Progenitor cell of endocrine pancreas (in vitro differentiated cells): Measurements from ENCODE around the gene LYPD5. TPM values are rescaled to one million over a fixed set of nuclear protein-coding genes. Genes with fewer than 3 reads are reported as not detected.
A peak's percentile ranks its signal among the peaks of the same experiment; 100 is the strongest.
"Not testable (repeated sequence)": the region's sequence is repeated elsewhere in the genome, so short reads cannot be mapped to it uniquely, and the experiment has no call there.

Source experiments
- DNase-seq: peaks from one replicate; pipeline ENCODE4 v3.0.0; 2021; ENCODE audit warnings: low spot score; ENCODE audit not compliant: unreplicated experiment
- H3K27ac Mint-ChIP-seq: 2 replicates; pipeline ENCODE4 v1.8.0; 2021; ENCODE audit warnings: mild to moderate bottlenecking, moderate library complexity, mixed read lengths
- H3K27me3 Mint-ChIP-seq: 2 replicates; pipeline ENCODE4 v1.8.0; 2021; ENCODE audit warnings: mixed read lengths
- H3K36me3 Mint-ChIP-seq: 2 replicates; pipeline ENCODE4 v1.8.0; 2022; ENCODE audit warnings: mixed read lengths; ENCODE audit not compliant: insufficient read depth
- H3K4me1 Mint-ChIP-seq: 2 replicates; pipeline ENCODE4 v1.8.0; 2021; ENCODE audit warnings: low read depth, mixed read lengths
- H3K4me3 Mint-ChIP-seq: 2 replicates; pipeline ENCODE4 v1.8.0; 2021; ENCODE audit warnings: low read depth, mild to moderate bottlenecking, moderate library complexity, mixed read lengths
- H3K9me3 Mint-ChIP-seq: 2 replicates; pipeline ENCODE4 v1.8.0; 2021; ENCODE audit warnings: low read depth, mixed read lengths
- total RNA-seq: library from RNA; stranded (reverse); gene quantifications from 2 replicates; pipeline ENCODE4 v1.2.1, GENCODE V29; 2021
- TF ChIP-seq, protein P1 (sequence below): fragments of 200-600 bp; sonication (generic); IDR thresholded peaks from one replicate; pipeline ENCODE4 v1.5.0; 2021; ENCODE audit warnings: antibody characterized with exemption, mild to moderate bottlenecking; ENCODE audit not compliant: unreplicated experiment

Gene LYPD5
- total RNA-seq, 1 donor from 2014 or later = not detected

DNA sequence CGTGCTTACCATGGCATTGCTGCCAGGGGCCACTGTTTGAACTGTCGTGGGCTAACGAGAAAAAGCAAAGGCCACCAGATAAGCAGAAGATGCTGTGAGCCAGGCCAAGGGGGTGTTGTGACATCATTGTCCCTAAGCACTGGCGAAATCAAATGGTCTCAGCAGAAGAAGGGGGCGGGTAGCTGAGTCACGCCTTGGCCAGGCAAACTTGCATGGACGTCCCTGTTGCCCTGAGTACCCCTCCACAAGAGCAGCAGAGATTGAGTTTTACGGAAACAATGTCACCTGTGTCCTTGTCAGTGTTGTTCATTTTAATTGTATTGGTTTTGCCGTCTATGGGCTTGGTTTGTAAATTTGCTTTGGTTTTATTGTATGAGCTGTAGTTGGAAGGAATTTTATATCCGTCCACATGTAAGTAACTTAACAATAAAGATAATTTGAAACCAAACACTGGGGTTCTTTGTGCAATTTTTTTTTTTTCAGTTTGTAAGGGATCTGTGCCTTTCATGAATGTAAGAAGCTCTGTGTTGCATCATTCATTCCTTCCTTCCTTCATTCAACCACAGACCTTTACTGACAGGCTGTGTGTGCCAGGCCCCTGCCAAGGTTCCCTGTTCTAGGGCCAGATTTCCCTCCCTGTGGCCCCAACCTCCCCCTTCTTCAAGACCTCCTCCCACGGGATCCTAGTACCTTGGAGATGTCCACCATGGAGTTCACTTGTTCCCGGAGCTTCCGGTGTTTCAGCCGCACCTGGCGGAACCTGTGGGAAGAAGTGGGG lies 33.8 kb downstream of the LYPD5 start:
- Mint-ChIP-seq H3K9me3 (no peaks in the 10 kb centered on the region), H3K4me3 (no peak overlapping the region), H3K27ac (peak overlapping the region; percentile 2), H3K36me3 (no peaks in the 10 kb centered on the region), H3K27me3 (peaks cover 65% of the 10 kb centered on the region), H3K4me1 (peaks cover 3% of the 10 kb centered on the region)
- TF ChIP-seq, protein P1, sequence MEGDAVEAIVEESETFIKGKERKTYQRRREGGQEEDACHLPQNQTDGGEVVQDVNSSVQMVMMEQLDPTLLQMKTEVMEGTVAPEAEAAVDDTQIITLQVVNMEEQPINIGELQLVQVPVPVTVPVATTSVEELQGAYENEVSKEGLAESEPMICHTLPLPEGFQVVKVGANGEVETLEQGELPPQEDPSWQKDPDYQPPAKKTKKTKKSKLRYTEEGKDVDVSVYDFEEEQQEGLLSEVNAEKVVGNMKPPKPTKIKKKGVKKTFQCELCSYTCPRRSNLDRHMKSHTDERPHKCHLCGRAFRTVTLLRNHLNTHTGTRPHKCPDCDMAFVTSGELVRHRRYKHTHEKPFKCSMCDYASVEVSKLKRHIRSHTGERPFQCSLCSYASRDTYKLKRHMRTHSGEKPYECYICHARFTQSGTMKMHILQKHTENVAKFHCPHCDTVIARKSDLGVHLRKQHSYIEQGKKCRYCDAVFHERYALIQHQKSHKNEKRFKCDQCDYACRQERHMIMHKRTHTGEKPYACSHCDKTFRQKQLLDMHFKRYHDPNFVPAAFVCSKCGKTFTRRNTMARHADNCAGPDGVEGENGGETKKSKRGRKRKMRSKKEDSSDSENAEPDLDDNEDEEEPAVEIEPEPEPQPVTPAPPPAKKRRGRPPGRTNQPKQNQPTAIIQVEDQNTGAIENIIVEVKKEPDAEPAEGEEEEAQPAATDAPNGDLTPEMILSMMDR = no peak
- no peak for DNase-seq

DNA sequence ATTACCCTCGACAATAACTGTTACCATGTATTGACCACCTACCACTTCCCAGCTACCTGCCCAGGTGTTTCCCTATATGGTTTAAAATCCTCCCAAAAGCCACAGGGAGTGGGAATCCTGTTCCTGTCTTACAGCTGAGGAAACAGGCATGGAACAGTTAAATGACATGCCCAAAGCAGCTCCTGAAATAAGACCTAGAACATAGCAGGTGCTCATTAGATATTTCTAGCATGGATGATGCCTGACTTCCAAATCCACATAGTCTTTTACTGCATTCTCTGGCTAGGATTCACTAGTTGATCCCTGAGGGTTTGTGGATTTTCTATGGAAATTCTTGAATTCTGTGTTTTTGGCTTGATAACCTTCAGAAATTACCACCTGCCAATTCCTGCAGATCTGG lies 34.4 kb downstream of the LYPD5 start:
- Mint-ChIP-seq H3K4me1 (peaks cover 3% of the 10 kb centered on the region), H3K27me3 (peaks cover 62% of the 10 kb centered on the region), H3K9me3 (no peaks in the 10 kb centered on the region), H3K4me3 (no peak overlapping the region), H3K36me3 (no peaks in the 10 kb centered on the region), H3K27ac (no peak overlapping the region)
- no peak for DNase-seq
- TF ChIP-seq, protein P1 = no peak

DNA sequence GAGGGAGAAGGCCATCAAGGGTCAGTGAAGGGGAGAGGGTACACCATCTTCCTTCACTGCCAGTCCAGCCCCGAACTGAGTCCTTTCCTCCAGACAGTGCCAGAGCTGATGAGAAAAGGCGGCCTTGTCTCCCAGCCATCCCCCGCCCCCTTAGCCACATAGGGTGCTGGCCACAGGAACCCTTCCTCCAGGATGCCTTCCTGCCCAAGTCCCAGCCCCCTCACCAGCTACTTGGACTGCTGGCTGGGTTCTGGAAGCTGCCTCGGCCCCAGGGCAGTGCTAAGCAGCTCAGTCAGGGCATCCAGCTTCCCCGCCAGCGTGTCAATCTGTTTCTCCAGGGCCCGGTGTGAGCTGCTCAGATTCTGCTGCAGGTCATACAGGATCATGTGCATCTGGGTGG lies 34.9 kb downstream of the LYPD5 start:
- H3K27me3 Mint-ChIP-seq = peaks cover 57% of the 10 kb centered on the region
- TF ChIP-seq, protein P1 = no peak
- peaks cover 3% of the 10 kb centered on the region for H3K4me1 Mint-ChIP-seq
- H3K4me3 Mint-ChIP-seq = no peak overlapping the region
- no peak for DNase-seq
- no peaks in the 10 kb centered on the region for H3K36me3 Mint-ChIP-seq
- no peaks in the 10 kb centered on the region for H3K9me3 Mint-ChIP-seq
- no peak overlapping the region for H3K27ac Mint-ChIP-seq

DNA sequence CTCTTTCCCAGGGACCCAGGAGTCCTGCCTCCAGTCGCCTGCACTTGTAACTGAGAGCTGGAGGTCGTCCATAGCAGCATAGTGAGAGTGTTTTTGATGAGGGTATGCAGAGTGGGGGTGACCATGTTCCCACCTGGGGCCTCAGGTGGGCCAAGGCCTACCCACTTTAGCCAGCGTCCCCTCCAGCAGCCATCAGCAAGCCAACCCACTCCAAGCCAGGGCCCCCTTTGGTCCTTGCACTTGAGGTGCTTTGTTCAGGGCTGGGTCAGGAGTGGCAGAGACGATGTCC lies 35.5 kb downstream of the LYPD5 start:
- H3K27ac Mint-ChIP-seq = no peak overlapping the region
- no peaks in the 10 kb centered on the region for H3K9me3 Mint-ChIP-seq
- no peaks in the 10 kb centered on the region for H3K36me3 Mint-ChIP-seq
- peaks cover 3% of the 10 kb centered on the region for H3K4me1 Mint-ChIP-seq
- TF ChIP-seq, protein P1 = no peak
- peaks cover 51% of the 10 kb centered on the region for H3K27me3 Mint-ChIP-seq
- DNase-seq = no peak
- H3K4me3 Mint-ChIP-seq = no peak overlapping the region

DNA sequence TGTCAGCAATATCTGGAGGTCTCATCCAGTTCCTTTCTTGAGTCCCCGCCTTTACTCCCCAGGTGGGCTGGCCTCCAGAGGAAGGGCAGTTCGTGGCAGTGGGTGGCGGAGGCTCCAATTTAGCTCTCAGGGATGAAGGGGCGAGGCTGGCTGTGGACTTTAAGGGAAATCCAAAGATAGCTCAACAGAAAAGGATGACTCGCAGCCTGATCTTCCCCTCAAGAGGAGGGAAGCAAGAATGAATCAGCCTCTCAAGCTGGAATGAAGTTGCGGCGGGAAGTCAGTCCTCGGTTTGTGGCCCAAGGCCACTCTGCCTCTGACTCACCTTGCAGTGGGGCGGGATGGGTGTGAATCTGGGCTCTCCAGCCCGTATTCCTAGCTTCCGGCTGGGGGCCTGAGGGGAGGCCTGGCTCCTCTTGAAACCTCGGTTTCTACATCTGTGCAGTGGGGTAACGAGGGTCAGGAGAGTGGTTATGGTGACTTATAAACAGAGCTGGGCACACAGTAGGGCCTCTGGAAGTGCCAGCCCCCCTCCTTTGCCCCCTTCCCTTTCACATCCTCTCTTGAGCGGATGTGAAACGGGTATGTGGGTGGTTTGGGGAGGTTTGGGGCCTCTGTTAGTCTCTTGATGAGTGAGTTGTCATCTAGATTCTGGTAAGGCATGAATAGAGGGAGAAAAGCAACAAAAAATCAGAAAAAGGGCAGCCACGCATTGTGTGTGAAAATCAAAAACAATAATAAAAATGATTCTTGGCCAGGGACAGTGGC lies 37.0 kb downstream of the LYPD5 start:
- no peak overlapping the region for H3K27ac Mint-ChIP-seq
- H3K4me3 Mint-ChIP-seq = no peak overlapping the region
- DNase-seq = no peak
- no peaks in the 10 kb centered on the region for H3K36me3 Mint-ChIP-seq
- TF ChIP-seq, protein P1 = no peak
- peaks cover 3% of the 10 kb centered on the region for H3K4me1 Mint-ChIP-seq
- H3K27me3 Mint-ChIP-seq = peaks cover 40% of the 10 kb centered on the region
- H3K9me3 Mint-ChIP-seq = no peaks in the 10 kb centered on the region

DNA sequence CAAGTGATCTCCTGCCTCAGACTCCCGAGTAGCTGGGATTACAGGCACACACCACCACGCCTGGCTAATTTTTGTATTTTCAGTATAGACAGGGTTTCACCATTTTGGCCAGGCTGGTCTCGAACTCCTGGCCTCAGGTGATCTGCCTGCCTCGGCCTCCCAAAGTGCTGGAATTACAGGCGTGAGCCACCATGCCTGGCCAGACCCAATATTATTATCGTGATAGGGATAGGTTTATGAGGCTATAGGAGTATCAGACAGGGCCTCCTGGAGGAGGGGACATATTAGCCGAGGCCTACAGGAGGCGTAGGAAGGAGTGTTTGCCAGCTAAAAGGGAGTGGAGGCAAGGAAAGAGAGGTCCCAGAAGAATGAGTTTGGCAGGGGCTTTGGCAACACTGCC lies 37.6 kb downstream of the LYPD5 start:
- H3K27ac Mint-ChIP-seq, H3K36me3 Mint-ChIP-seq, H3K4me1 Mint-ChIP-seq, DNase-seq, H3K9me3 Mint-ChIP-seq, H3K4me3 Mint-ChIP-seq: not testable (repeated sequence)
- H3K27me3 Mint-ChIP-seq = peaks cover 34% of the 10 kb centered on the region
